ENCODE data around the gene UNC5C.
"Not testable (repeated sequence)": the region's sequence is repeated elsewhere in the genome, so short reads cannot be mapped to it uniquely, and the experiment has no call there.

UNC5C gene

GRCh38 chr4:95181996-95182306 lies 366.8 kb downstream of the UNC5C start:
- DNase-seq (ENCODE audit: low read depth, low spot score): no peak

DNA sequence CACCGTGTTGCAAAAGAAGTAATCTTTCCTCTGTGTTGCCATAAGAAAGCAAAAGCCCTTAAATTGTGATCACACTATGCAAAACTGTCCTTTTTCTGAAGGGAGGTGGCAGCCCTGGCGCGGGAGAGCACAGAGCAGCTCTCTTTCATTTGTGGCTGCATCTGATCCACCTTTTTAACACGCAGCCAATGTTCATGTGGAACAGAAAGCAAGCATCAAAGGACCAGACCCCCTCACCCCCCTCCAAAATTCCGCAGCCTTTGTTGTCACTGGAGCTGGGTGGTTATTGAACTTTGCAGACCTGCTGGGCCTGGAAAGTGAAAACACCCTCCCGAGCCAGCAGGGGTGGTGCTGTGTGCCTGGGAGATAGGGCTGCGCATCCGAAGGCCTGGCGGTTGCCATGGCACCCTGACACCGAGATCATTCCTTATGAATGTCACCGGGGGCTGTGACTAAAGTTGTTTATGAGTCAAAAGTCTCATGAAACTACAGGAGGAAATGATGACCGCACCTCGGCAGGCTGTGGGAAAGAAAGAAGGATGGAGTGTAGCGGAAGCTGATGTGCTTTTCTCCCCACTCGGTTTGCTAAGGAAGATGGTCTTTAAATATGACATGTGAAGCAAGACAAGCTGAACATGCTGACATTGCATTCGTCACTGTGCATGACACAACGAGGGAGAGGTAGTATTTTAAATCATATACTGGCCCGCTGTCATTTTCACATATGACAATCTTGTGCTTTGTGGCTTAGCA lies 367.4 kb downstream of the UNC5C start:
- DNase-seq (ENCODE audit: low read depth, low spot score): no peak

DNA sequence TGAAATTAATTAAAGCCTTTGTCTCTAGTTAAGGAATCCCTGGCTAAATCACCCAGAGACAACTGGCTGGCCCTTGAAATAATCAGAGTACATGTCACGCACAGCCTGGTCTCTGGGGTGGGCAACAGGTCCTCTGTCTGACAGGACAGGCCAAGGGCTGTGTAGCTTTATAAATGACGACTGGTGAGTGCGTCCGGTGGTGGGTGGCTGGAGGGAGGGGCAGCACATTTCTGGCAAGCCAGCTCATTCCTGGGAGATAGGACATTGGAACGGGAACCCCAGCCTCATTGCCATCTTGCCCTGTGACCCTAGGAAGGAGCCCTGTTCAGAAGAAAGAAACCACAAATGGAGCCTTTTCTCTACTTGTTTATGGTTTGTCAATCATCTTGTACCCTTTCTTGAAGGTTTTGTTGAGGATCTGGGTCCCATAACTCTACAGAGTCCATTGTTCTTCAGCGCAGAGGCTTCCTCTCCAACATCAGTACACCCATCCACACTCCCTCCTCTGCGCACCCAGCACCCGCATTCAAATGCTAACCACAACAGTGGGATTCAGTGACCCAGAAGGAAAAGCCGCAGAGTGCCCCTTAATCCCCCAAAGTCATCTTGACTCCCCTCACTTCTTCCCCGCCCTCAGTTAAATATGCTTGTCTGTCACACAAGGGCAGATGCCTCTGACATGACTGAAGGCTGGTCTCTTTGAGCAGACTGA lies 368.1 kb downstream of the UNC5C start:
- DNase-seq (ENCODE audit: low read depth, low spot score): no peak

GRCh38 chr4:95178938-95179337 lies 369.8 kb downstream of the UNC5C start:
- no peak for DNase-seq (ENCODE audit: low read depth, low spot score)

DNA sequence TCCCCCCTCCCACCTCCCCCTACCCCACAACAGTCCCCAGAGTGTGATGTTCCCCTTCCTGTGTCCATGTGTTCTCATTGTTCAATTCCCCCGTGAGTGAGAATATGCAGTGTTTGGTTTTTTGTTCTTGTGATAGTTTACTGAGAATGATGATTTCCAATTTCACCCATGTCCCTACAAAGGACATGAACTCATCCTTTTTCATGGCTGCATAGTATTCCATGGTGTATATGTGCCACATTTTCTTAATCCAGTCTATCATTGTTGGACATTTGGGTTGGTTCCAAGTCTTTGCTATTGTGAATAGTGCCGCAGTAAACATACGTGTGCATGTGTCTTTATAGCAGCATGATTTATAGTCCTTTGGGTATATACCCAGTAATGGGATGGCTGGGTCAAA lies 377.4 kb downstream of the UNC5C start:
- not testable (repeated sequence) for DNase-seq (ENCODE audit: low read depth, low spot score)

GRCh38 chr4:95170176-95170575 lies 378.6 kb downstream of the UNC5C start:
- DNase-seq (ENCODE audit: low read depth, low spot score): no peak

GRCh38 chr4:95167805-95168204 lies 381.0 kb downstream of the UNC5C start:
- no peak for DNase-seq (ENCODE audit: low read depth, low spot score)

DNA sequence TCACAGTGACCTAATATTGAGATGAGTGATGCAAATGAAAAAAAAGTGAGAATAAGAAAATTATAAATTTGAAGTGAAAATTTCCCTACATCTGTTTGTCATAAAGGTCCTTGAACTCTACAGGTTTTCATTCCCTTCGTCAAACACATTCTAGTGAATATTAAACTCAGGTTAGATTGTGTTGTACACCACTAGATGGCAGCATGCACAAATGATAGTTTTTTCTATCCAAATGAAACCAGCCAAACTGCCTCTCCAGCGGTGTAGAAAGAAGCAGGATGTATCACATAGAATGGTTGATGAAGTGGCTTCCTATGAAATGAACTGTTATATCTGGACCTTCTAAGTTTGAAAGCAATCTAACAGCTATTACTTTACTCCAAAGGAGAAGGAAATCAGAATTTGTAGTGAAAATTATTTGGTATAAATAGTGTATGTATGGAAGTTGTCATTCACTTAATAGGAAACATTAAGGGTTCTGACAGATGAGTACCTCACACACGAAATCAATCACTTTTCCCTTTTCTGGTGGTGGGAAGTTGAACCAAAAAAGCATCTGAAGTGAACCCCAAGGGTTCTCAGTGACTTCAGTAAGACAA lies 382.7 kb downstream of the UNC5C start:
- no peak for DNase-seq (ENCODE audit: low read depth, low spot score)

GRCh38 chr4:95162867-95163266 lies 385.9 kb downstream of the UNC5C start:
- no peak for DNase-seq (ENCODE audit: low read depth, low spot score)

DNA sequence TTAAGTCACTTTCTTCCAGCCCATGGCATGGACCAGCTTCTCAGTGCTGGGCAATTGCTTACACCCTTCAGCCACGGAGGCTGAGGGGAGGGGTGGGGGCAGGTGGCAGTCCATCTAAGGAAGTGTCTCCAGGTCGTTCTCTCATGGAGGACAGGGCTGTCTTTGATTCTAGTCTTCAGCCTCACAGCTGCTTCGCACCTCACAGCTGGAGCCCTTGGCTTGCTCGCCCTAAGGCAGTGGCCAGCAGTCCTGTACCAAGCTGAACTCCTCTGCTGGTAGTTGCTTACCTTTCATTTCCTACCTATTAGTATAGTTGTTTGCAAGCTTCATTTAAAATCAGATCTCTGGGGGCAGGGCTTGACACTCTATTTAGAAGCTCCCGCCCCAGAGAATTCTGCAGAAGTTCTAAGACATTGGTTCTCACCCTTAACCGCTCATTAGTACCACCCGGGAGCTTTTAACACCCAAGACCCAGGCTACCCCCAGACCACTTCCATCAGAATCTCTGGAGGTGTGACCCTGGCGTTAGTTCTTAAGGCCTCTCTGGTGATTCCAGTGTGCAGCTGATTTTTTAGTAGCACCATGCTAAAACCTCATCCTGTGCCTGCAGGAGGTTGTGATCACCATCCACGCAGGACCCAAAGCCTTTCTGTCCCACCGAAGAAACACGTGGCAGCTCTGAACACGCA lies 386.8 kb downstream of the UNC5C start:
- DNase-seq (ENCODE audit: low read depth, low spot score): no peak

DNA sequence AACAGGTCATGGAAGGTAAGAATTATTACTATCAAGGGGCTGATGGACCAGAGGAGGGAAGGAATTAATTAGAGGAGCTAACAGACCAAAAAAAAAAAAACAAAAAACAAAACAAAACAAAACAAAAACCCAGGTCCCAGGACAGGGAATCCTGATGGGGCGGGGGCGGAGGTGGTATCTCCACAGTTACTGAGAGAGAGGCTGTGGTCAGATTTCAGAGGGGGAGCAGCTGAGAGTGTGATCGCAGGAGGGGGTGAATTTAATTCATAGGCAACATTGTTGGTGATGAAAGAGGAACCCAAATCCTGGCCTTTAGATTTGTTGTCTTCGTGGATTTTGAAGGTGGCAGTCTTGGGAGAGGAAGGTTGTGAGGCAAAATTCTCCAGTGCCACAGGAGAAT lies 389.4 kb downstream of the UNC5C start:
- no peak for DNase-seq (ENCODE audit: low read depth, low spot score)

DNA sequence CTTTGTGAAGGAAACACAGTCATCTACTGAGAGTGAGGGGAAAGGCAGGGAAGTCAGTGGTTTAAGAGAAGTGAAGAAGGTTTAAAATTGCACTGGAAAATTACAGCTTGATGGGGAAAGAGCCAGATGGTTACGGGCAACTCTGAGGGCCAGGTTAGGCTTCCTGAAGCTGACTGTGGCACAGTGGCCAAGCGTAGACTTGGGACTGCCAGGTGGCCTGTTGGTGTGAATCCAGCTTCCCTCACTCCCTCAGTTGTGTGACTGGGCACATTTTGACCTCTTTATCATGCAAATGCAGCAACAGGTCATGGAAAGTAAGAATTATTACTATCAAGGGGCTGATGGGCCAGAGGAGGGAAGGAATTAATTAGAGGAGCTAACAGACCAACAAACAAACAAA lies 390.1 kb downstream of the UNC5C start:
- no peak for DNase-seq (ENCODE audit: low read depth, low spot score)

GRCh38 chr4:95158045-95158444 lies 390.7 kb downstream of the UNC5C start:
- DNase-seq (ENCODE audit: low read depth, low spot score): no peak

DNA sequence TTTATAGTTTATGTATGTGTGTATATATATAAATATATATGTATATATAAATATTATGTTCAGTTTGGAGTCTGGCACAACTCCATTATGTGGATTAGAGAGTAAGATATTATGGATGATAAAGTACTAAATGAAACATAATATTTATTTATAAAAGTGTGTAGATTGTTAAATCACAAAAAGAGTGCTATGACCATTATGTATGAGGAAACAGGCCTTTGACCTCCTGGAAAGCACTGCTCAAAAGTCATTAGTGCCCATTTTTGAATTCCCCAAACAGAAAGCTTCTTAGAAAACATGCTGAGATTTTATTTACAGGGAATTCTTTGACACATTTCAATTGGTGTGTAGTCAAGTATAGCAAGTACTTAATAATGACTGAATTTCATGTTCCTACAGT lies 391.2 kb downstream of the UNC5C start:
- no peak for DNase-seq (ENCODE audit: low read depth, low spot score)

DNA sequence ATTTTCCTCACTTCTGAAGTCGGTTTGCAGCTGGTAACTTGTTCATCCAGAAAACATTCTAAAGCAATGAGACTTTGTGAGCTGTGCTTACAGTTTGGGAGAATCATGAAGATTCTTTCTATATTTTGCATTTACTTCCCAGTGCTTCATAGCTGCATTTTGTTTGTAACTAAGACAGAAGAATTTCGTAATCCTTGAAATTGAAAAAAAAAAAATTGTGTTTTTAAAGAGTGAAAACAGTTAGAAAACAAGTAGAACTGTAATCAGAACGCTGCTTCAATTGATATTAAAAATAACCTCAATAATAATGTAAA lies 392.4 kb downstream of the UNC5C start:
- DNase-seq (ENCODE audit: low read depth, low spot score): no peak

GRCh38 chr4:95155759-95156451 lies 392.9 kb downstream of the UNC5C start:
- no peak for DNase-seq (ENCODE audit: low read depth, low spot score)

DNA sequence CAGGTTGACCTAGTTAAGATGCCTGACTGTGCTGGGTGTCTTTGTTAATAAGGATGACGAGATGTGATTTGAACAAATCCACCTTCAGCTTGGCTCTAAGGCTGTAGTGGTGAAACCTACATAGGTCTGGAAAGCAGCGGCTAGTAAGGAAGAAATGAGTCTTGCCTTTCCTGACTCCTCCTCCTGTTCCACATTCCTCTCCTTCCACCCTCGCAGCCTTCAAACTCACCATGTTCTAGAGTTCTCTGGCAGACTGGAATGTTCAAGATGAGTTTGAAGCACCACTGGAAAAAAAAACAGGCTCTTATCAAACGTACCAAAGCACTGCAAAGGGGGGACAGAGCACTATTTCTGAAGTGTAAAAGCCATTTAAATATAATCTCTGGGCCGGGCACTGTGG lies 395.6 kb downstream of the UNC5C start:
- no peak for DNase-seq (ENCODE audit: low read depth, low spot score)

DNA sequence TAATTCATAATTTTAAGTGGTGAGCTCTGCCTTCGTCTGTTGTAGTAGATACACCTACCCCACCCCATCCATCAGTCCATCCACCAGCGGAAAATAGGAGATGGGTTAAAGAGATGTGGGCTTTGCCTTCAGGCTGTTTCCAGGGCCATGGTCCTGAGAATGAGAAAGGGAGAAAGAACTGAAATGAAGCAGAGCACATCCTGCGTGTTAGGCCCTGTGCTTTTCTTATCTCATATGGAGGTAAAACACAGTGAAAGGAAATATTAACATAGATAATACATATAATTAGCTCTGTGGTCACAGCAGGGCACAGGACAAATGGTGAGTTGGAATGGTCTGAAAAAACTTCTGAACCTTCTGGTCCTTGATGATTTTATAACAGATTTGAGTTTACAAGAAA lies 397.5 kb downstream of the UNC5C start:
- DNase-seq (ENCODE audit: low read depth, low spot score): no peak

- no peak for DNase-seq (ENCODE audit: low read depth, low spot score)
These were observed 405.8 kb downstream of the UNC5C start for GRCh38 chr4:95142932-95143331.

DNA sequence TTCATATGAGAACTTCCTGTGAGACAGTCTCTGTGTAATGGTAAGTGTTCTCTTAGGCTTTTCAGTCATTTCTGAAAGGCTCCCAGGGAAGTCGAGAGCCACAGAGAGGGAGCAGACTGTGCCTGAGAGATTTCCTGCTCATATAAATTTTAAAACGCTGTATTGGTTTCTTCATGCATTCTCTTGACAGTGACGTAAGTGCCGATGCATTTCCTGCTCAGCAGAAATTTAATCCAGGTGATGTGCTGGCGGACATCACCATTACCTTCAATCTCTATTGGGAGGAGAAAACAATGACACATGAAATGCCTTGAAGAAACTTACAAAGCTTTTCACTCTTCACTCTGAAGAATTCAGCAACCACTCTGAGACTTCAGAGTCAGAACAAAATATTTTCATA lies 407.4 kb downstream of the UNC5C start:
- DNase-seq (ENCODE audit: low read depth, low spot score): no peak

DNA sequence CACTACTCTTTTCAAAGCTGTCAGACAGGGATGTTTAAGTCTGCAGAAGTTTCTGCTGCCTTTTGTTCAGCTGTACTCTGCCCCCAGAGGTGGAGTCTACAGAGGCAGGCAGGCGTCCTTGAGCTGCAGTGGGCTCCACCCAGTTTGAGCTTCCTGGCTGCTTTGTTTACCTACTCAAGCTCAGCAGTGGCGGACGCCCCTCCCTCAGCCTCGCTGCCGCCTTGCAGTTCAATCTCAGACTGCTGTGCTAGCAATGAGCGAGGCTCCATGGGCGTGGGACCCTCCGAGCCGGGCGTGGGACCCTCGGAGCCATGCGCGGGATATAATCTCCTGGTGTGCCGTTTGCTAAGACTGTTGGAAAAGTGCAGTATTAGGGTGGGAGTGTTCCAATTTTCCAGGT lies 409.3 kb downstream of the UNC5C start:
- DNase-seq (ENCODE audit: low read depth, low spot score): not testable (repeated sequence)

GRCh38 chr4:95134016-95134415 lies 414.8 kb downstream of the UNC5C start:
- DNase-seq (ENCODE audit: low read depth, low spot score): not testable (repeated sequence)

Measured in activated naive CD8-positive, alpha-beta T cell treated with anti-CD3 and anti-CD28 coated beads, Interleukin-2, amount 50 U/mL, for 16 hours (primary cell).